ENCODE data around the gene UPP1. TPM values are rescaled to one million over a fixed set of nuclear protein-coding genes. Genes with fewer than 3 reads are reported as not detected.

The UPP1 gene
- total RNA-seq, 1 donor from 2014 or later = 4.4 TPM

DNA sequence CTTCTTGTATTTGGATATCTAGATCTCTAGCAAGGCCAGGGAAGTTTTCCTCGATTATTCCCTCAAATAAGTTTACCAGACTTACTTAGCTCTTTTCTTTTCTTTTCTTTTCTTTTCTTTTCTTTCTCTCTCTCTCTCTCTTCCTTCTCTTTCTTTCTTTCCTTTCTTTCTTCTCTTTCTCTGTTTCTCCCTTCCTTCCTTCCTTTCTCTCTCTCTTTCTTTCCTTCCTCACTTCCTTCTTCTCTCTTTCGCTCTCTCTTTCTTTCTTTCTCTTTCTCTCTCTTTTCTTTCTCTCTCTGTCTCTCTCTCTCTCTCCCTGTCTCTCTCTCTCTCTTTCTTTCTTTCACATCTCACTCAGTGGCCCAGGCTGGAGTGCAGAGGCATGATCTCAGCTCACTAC is 37.0 kb downstream of the UPP1 start:
- Mint-ChIP-seq H3K9me3 (peaks cover 66% of the 10 kb centered on the region), H3K36me3 (peaks cover 11% of the 10 kb centered on the region), H3K27ac (no peak overlapping the region), H3K27me3 (ENCODE audit: low read depth) (no peaks in the 10 kb centered on the region), H3K4me3 (no peak overlapping the region), H3K4me1 (peaks cover 13% of the 10 kb centered on the region)
- TF ChIP-seq, protein P1, sequence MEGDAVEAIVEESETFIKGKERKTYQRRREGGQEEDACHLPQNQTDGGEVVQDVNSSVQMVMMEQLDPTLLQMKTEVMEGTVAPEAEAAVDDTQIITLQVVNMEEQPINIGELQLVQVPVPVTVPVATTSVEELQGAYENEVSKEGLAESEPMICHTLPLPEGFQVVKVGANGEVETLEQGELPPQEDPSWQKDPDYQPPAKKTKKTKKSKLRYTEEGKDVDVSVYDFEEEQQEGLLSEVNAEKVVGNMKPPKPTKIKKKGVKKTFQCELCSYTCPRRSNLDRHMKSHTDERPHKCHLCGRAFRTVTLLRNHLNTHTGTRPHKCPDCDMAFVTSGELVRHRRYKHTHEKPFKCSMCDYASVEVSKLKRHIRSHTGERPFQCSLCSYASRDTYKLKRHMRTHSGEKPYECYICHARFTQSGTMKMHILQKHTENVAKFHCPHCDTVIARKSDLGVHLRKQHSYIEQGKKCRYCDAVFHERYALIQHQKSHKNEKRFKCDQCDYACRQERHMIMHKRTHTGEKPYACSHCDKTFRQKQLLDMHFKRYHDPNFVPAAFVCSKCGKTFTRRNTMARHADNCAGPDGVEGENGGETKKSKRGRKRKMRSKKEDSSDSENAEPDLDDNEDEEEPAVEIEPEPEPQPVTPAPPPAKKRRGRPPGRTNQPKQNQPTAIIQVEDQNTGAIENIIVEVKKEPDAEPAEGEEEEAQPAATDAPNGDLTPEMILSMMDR (IDR thresholded peaks at IDR 0.05; ENCODE audit: unreplicated experiment) = no peak
- DNase-seq (ENCODE audit: low spot score in 2 of 2, unreplicated experiment in 2 of 2) = no peak

DNA sequence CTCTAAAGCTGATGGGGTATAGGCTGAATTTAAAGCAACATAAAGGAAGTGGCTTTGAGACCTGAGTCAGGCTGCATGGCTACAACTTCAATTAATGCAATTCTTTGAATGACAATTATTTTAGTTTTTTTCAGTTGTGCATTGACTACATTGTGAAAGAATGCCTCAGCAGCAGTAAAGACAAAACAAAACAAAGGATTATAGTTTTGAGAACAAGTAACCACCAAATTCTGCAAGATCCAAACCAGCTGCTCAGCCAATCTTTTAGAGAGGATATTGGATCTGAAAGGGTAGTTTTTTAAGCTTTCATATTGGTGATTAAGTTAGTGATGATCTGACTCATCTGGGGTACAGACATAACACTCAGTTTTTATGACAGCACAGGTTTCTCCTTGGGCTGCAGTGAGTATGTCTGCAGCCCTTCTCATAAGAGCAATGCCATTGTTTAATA is 41.6 kb downstream of the UPP1 start:
- H3K4me3 Mint-ChIP-seq = no peak overlapping the region
- TF ChIP-seq, protein P1 (IDR thresholded peaks at IDR 0.05; ENCODE audit: unreplicated experiment) = no peak
- H3K36me3 Mint-ChIP-seq = peaks cover 2% of the 10 kb centered on the region
- peak overlapping the region; percentile 82 for H3K27ac Mint-ChIP-seq
- peaks cover 26% of the 10 kb centered on the region for H3K9me3 Mint-ChIP-seq
- peaks cover 13% of the 10 kb centered on the region for H3K4me1 Mint-ChIP-seq
- DNase-seq (ENCODE audit: low spot score in 2 of 2, unreplicated experiment in 2 of 2) = no peak
- no peaks in the 10 kb centered on the region for H3K27me3 Mint-ChIP-seq (ENCODE audit: low read depth)

DNA sequence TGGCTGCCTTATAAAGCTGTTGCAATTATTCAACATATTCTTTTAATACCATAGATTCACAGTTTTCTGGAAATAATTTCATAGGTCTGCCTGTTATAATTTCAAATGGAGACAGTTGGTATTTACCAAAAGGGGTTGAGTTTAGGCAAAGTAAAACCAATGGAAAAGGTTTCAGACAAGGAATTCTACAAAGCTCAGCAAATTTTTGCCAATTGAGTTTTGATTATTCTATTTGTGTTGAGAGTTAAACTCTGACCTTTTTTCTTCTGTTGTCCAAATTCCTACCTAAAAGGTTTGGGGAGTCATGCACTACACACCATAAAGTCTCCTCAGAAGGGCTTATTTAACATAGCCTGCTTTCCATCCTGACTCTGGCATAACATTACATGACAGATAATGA is 43.7 kb downstream of the UPP1 start:
- H3K36me3 Mint-ChIP-seq = peaks cover 7% of the 10 kb centered on the region
- peaks cover 23% of the 10 kb centered on the region for H3K9me3 Mint-ChIP-seq
- no peak overlapping the region for H3K4me3 Mint-ChIP-seq
- no peak for DNase-seq (ENCODE audit: low spot score in 2 of 2, unreplicated experiment in 2 of 2)
- no peak overlapping the region for H3K27ac Mint-ChIP-seq
- H3K4me1 Mint-ChIP-seq = peaks cover 13% of the 10 kb centered on the region
- no peaks in the 10 kb centered on the region for H3K27me3 Mint-ChIP-seq (ENCODE audit: low read depth)
- TF ChIP-seq, protein P1 (IDR thresholded peaks at IDR 0.05; ENCODE audit: unreplicated experiment) = no peak

DNA sequence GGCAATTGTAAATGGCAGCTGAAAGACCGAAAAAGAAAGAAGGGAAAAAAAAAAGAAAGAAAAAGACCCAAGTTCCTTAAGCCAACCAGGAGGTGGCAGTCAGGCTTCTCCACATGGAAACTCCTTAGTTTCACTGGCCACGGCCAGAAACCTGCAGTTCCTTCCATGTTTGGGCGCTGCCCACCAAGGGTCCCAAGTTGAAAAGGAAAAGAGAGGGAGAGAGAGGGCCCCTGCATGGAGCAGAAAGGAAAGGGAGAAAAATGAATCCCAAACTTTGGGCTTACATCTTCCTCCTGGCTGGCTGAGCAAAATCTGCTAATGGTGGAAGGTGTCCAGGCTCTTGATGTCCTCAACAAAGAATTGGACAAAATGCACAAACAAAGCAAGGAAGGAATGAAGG is 50.4 kb downstream of the UPP1 start:
- H3K4me3 Mint-ChIP-seq = no peak overlapping the region
- H3K27me3 Mint-ChIP-seq (ENCODE audit: low read depth) = no peaks in the 10 kb centered on the region
- TF ChIP-seq, protein P1 (IDR thresholded peaks at IDR 0.05; ENCODE audit: unreplicated experiment) = no peak
- H3K36me3 Mint-ChIP-seq = peaks cover 14% of the 10 kb centered on the region
- H3K4me1 Mint-ChIP-seq = peaks cover 12% of the 10 kb centered on the region
- DNase-seq (ENCODE audit: low spot score in 2 of 2, unreplicated experiment in 2 of 2) = no peak
- H3K9me3 Mint-ChIP-seq = peaks cover 48% of the 10 kb centered on the region
- H3K27ac Mint-ChIP-seq = no peak overlapping the region

DNA sequence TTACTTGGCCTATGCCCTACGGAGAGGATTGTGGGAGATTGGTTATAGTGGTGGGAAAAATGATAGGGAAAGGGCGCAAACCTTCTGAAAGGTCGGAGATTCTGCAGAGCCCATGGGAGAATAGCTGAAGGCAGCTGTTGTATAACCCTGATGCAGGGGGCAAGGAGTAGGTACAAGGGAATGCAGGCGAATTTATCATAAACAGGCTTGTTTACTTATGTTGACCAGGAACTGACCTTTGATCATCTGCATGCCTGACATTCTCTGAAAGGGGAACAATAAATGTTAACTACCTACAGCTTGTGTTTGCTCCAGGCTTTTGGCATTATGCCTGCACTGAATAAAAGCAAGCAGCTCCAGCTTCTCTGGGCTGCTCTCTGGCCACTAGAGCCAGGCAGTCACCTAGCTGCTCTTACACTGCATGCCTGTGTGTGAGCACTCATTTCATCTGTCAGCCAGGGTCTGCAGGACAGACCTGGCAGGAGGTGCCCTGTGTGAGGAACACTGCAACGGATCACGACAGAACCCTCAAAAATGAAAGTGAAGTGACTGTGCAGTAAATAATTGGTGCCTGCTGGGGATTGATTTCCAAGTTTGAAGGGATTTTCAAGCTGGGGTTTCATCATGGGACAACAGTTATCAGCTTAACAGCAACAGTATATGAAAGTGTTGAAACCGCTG is 51.1 kb downstream of the UPP1 start:
- Mint-ChIP-seq H3K9me3 (peaks cover 50% of the 10 kb centered on the region), H3K4me1 (peaks cover 12% of the 10 kb centered on the region)

More for the DNA sequence above, 51.1 kb downstream of the UPP1 start:
- TF ChIP-seq, protein P1 (IDR thresholded peaks at IDR 0.05; ENCODE audit: unreplicated experiment) = no peak
- H3K27ac Mint-ChIP-seq = no peak overlapping the region
- no peak for DNase-seq (ENCODE audit: low spot score in 2 of 2, unreplicated experiment in 2 of 2)
- no peak overlapping the region for H3K4me3 Mint-ChIP-seq
- no peaks in the 10 kb centered on the region for H3K27me3 Mint-ChIP-seq (ENCODE audit: low read depth)
- peaks cover 14% of the 10 kb centered on the region for H3K36me3 Mint-ChIP-seq
